Neural cell (in vitro differentiated cells): ENCODE results near the gene IPO7.

ENCODE experiments used
- CTCF ChIP-seq: fragments of 450-650 bp; IDR thresholded peaks from 2 replicates; pipeline ENCODE4 v1.5.1; 2014; ENCODE audit warnings: antibody characterized with exemption, mild to moderate bottlenecking, moderate library complexity; ENCODE audit not compliant: poor library complexity, severe bottlenecking
- EP300 ChIP-seq: fragments of 450-650 bp; conservative IDR thresholded peaks from 2 replicates; pipeline ENCODE4 v1.6.1; 2014; ENCODE audit warnings: antibody characterized with exemption, mild to moderate bottlenecking, moderate library complexity; ENCODE audit not compliant: poor library complexity, severe bottlenecking
- EZH2 ChIP-seq: fragments of 200-600, 300-800 bp; shearing (Covaris generic), sonication (generic); IDR thresholded peaks from 2 replicates; pipeline ENCODE4 v1.6.1; 2014; ENCODE audit warnings: antibody characterized with exemption, low read length, borderline replicate concordance, mild to moderate bottlenecking; ENCODE audit not compliant: insufficient read depth, poor library complexity, severe bottlenecking
- MXI1 ChIP-seq: fragments of 450-650 bp; conservative IDR thresholded peaks from 2 replicates; pipeline ENCODE4 v1.6.1; 2014; ENCODE audit warnings: antibody characterized with exemption, mild to moderate bottlenecking; ENCODE audit not compliant: poor library complexity, severe bottlenecking
- POLR2AphosphoS5 ChIP-seq: IDR thresholded peaks from 2 replicates; pipeline ENCODE4 v1.6.1; 2012
- RAD21 ChIP-seq: fragments of 450-650 bp; conservative IDR thresholded peaks from 2 replicates; pipeline ENCODE4 v1.6.1; 2014; ENCODE audit warnings: antibody characterized with exemption, mild to moderate bottlenecking, moderate library complexity
- TF ChIP-seq, protein P1 (sequence below): IDR thresholded peaks from 2 replicates; pipeline ENCODE4 v1.6.1; 2012; ENCODE audit warnings: borderline replicate concordance

GRCh38 chr11:9489080-9489765, 104.8 kb downstream of the IPO7 start:
- no peak for TF ChIP-seq CTCF
- TF ChIP-seq RAD21: no peak
- TF ChIP-seq EZH2: no peak
- no peak for TF ChIP-seq EP300
- TF ChIP-seq POLR2AphosphoS5: no peak
- TF ChIP-seq MXI1: no peak
- TF ChIP-seq, protein P1, sequence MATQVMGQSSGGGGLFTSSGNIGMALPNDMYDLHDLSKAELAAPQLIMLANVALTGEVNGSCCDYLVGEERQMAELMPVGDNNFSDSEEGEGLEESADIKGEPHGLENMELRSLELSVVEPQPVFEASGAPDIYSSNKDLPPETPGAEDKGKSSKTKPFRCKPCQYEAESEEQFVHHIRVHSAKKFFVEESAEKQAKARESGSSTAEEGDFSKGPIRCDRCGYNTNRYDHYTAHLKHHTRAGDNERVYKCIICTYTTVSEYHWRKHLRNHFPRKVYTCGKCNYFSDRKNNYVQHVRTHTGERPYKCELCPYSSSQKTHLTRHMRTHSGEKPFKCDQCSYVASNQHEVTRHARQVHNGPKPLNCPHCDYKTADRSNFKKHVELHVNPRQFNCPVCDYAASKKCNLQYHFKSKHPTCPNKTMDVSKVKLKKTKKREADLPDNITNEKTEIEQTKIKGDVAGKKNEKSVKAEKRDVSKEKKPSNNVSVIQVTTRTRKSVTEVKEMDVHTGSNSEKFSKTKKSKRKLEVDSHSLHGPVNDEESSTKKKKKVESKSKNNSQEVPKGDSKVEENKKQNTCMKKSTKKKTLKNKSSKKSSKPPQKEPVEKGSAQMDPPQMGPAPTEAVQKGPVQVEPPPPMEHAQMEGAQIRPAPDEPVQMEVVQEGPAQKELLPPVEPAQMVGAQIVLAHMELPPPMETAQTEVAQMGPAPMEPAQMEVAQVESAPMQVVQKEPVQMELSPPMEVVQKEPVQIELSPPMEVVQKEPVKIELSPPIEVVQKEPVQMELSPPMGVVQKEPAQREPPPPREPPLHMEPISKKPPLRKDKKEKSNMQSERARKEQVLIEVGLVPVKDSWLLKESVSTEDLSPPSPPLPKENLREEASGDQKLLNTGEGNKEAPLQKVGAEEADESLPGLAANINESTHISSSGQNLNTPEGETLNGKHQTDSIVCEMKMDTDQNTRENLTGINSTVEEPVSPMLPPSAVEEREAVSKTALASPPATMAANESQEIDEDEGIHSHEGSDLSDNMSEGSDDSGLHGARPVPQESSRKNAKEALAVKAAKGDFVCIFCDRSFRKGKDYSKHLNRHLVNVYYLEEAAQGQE: no peak
